C4-2B (cell line): ENCODE measurements around the gene RNF39.
"Not testable (repeated sequence)": the region's sequence is repeated elsewhere in the genome, so short reads cannot be mapped to it uniquely, and the experiment has no call there.

Source experiments
- H3K27ac ChIP-seq: fragments of 450-650 bp; 2 replicates; pipeline ENCODE4 v1.5.1; 2017
- ZFX ChIP-seq: fragments of 450-650 bp; IDR thresholded peaks from 2 replicates; pipeline ENCODE4 v1.6.1; 2017
- TF ChIP-seq, protein P1 (sequence below): fragments of 450-650 bp; conservative IDR thresholded peaks from 2 replicates; pipeline ENCODE4 v1.5.1; 2017; ENCODE audit warnings: mild to moderate bottlenecking

RNF39 gene

GRCh38 chr6:30075094-30075789, at the start of gene RNF39:
TSS of gene RNF39 (minus strand) at chr6:30075769. CDS start at chr6:30075585, 184 bp downstream.
- no peak for TF ChIP-seq ZFX
- TF ChIP-seq, protein P1, sequence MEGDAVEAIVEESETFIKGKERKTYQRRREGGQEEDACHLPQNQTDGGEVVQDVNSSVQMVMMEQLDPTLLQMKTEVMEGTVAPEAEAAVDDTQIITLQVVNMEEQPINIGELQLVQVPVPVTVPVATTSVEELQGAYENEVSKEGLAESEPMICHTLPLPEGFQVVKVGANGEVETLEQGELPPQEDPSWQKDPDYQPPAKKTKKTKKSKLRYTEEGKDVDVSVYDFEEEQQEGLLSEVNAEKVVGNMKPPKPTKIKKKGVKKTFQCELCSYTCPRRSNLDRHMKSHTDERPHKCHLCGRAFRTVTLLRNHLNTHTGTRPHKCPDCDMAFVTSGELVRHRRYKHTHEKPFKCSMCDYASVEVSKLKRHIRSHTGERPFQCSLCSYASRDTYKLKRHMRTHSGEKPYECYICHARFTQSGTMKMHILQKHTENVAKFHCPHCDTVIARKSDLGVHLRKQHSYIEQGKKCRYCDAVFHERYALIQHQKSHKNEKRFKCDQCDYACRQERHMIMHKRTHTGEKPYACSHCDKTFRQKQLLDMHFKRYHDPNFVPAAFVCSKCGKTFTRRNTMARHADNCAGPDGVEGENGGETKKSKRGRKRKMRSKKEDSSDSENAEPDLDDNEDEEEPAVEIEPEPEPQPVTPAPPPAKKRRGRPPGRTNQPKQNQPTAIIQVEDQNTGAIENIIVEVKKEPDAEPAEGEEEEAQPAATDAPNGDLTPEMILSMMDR, result no peak
- H3K27ac ChIP-seq, result no peak within 1 kb of the TSS

- TF ChIP-seq, protein P1, result no peak
- no peak for TF ChIP-seq ZFX
- H3K27ac ChIP-seq, result no peak overlapping the region
These were observed 46.9 kb upstream of the RNF39 start for GRCh38 chr6:30122515-30122914.

DNA sequence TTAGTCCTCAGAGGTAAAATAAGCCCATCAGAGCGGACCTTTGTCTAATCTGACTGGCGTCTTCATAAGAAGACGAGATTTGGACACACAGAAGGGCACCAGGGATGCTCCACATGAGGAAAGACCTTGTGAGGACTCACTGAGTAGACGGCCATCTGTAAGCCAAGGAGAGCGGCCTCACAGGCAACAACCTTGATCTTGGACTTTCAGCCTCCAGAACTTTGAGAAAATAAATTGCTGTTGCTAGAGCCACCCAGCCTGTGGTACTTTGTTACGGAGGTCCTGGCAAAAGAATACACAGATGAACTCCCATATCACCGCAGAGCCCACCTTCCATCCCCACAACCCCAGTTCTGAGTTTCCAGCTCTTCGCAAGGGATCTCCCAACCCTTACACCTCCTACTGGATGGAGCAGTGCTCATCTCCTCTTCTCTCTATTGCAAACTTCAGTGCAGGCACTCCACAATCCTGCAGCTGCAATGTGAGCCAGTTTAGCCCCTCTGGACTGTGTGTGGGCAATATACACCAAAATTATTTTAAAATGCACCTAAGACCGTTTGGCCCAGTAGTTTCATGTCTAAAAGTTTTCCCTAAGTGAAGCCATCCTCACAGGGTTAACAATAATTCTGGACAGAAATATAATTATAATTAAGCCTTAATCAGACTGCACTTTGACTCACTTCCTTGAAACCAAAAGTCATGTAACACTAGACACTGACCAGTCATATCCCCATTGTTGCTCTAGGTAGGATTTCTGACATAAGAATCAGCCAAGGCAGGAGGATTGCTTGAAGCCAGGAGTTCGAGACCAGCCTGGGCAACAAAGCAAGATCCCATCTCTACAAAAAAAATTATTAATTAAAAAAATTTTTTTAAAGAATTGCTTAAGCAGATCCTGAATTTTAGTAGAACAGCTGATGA, 46.1 kb upstream of the RNF39 start:
- TF ChIP-seq ZFX, result no peak
- TF ChIP-seq, protein P1, result no peak

DNA sequence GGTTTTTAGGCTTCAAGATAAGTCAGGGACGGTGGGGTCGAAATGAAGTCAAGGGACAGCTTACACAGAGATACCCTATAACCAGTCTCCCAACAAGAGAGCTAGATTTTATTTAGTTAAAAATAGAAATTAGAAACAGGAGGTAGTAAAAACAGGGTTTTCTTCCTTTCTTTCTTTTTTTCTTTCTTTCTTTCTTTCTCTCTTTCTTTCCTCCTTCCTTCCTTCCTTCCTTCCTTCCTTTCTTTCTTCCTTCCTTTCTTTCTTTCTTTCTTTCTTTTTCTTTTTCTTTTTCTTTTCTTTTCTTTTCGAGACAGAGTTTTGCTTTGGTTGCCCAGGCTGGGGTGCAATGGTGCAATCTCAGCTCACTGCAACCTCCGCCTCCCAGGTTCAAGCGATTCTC, 43.1 kb upstream of the RNF39 start:
- H3K27ac ChIP-seq, result not testable (repeated sequence)

More for the DNA sequence above, 46.1 kb upstream of the RNF39 start:
- H3K27ac ChIP-seq, result no peak overlapping the region

DNA sequence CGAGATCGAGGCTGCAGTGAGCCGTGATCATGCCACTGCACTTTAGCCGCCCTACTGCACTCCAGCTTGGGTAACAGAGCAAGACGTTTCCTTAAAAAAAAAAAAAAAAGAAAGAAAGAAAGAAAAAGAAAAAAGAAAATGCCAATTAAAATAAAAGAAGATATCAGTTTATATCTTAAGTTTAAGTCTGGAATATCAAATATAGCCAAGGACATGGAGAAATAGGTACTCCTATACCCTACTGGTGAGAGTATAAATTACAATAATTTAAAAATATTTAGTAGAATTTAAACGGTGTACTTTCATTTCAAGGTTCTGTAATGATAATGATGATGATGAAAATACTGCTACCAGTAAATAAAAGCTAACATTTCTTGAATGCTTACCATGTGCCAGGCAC, 41.2 kb upstream of the RNF39 start:
- no peak for TF ChIP-seq ZFX
- TF ChIP-seq, protein P1, result peak; percentile 35
- H3K27ac ChIP-seq, result no peak overlapping the region

- H3K27ac ChIP-seq, result no peak overlapping the region
- TF ChIP-seq, protein P1, result no peak
- no peak for TF ChIP-seq ZFX
These were observed 38.3 kb upstream of the RNF39 start for GRCh38 chr6:30113841-30114240.

DNA sequence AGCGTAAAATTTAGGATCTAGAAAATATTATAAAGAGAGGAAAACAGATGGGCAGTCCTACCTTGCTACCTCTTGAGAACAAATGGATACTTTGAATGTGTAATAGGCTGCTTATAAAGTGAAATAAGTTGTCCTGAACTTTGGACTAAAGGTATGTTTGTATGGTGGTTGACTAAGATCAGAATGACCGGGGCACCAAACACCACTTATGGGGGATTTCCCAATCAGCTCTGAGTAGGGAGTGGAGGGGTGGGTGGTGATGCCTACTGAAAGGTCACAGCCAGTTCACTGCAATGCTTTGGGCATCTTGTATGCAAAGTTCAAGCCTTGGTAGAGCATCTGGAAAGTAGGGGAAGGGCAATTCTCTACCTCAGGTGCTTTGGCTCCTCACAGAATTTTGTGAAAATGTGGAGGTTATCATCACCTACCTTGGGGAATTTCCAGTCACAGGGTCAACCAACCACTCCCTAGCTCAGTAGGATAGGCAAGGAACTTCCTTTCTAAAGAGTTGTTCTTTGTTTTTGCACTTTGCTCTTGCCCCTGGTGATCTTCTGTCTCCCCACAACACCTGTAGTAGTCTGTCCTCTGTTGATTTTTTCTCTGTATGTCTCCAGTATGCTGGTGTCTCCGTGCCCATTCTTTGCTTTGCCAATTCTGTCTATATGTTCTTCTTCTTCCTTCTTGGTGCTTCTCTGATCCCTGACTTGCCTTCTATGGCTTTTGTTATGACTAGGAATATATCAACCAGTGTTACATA, 37.6 kb upstream of the RNF39 start, which contains the start of gene TRIM31:
TRIM31 (minus strand) TSS at position 88 of the 757 bp plus-strand sequence. CDS start 285 bp downstream, outside the sequence.
- TF ChIP-seq ZFX, result no peak
- TF ChIP-seq, protein P1, result no peak
- no peak within 1 kb of the TSS for H3K27ac ChIP-seq
